Esophagus (tissue), 2 donors: Measurements from ENCODE around the gene GAPDHS. TPM values are rescaled to one million over a fixed set of nuclear protein-coding genes. Genes with fewer than 3 reads are reported as not detected.

ENCODE experiments used
- H3K27ac ChIP-seq, 2 donors: one replicate each; pipeline ENCODE4 v1.5.1; 2013; ENCODE audit warnings: low read depth in 2 of 2, mild to moderate bottlenecking in 2 of 2, inconsistent platforms in 1 of 2, low read length in 1 of 2, moderate library complexity in 1 of 2
- H3K27me3 ChIP-seq, 2 donors: one replicate each; pipeline ENCODE4 v1.6.1; 2013; ENCODE audit warnings: low read length in 2 of 2, control low read depth in 1 of 2, mild to moderate bottlenecking in 1 of 2; ENCODE audit not compliant: insufficient read depth in 2 of 2, control insufficient read depth in 1 of 2
- H3K36me3 ChIP-seq, 2 donors: one replicate each; pipeline ENCODE4 v1.6.1; 2013; ENCODE audit warnings: low read length in 1 of 2; ENCODE audit not compliant: control insufficient read depth in 2 of 2, insufficient read depth in 2 of 2
- H3K4me1 ChIP-seq, 2 donors: one replicate each; pipeline ENCODE4 v1.6.1; 2013; ENCODE audit warnings: low read length in 1 of 2; ENCODE audit not compliant: control insufficient read depth in 2 of 2, insufficient read depth in 2 of 2
- H3K4me3 ChIP-seq, 2 donors: one replicate each; pipeline ENCODE4 v1.5.1; 2013; ENCODE audit warnings: low read length in 2 of 2, mild to moderate bottlenecking in 2 of 2, low read depth in 1 of 2, moderate library complexity in 1 of 2
- H3K9me3 ChIP-seq, 2 donors: one replicate each; pipeline ENCODE4 v1.6.1; 2013; ENCODE audit warnings: mild to moderate bottlenecking in 2 of 2, low read depth in 1 of 2, low read length in 1 of 2, moderate library complexity in 1 of 2; ENCODE audit not compliant: control insufficient read depth in 2 of 2, insufficient read depth in 1 of 2
- WGBS, 2 donors: extraction: QIAGEN DNeasy Blood & Tissue Kit; methylation state at CpG; one replicate each; pipeline ENCODE4 v1.1.7; 2013; 5-methylcytosine and 5-hydroxymethylcytosine counted together
- polyA plus RNA-seq, 2 donors: library from polyadenylated mRNA; stranded (reverse); fragments of 200-250 nt; gene quantifications; one replicate each; pipeline ENCODE4 v1.2.3, GENCODE V29; 2013
- donor health status: healthy with polysubstance abuse.
- donor health status: Bipolar disorder and iron deficiency.

Gene GAPDHS
- polyA plus RNA-seq, 2 donors, result not detected

DNA sequence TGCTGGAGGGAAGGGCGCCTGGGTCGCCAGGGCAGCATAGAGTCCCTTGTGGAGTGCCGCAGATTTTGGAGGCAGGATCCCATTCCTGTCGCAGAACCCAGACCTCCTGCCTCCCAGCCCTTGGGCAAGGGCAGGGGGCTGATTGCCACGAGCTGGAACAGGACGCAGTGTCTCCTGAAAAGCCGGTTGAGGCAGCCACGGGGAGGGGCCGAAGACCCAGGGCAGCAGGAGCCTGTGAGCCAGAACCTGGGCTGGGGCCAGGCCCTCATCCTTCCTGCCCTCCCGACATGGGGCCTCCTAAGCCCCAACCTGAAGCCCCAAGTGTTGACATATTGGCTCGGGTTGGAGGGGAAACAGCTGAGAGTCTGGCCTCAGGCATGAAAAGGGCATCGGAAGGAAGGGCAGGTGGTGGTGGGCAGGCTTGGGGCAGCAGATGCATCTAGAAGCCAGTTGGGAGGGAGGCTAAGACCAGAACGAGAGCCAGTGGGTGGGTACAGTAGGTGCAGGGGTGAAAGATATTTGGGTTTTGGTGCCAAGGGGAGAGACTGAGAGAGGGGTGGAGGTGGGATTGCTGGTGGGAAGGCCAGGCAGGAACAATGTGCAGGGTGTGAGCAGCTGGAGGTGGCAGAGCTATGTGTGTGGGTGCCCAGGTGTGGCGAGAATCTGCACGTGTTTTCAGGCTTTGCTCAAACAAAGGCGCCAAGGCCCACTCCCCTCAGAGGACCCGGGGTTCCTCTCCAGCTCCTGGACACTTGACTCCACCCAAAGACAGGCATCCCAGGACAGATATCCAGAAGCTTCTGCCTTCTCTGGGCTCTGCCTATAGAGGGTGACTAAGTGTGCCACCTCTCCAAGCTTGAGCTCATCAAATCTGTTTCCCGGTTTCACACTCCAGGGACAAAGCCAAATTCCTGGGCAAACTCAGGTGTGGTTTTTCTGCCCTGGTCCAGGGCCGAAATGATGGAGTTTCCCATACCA, 3.7 kb upstream of the GAPDHS start:
- WGBS, 2 donors, result 36 to 42% methylated on average over 19 of the region's 19 CpGs
- peaks cover 0 to 3% of the 10 kb centered on the region in 2 donors for H3K27me3 ChIP-seq
- H3K27ac ChIP-seq, result peak overlapping the region; percentile 71 to 91
- peaks cover 0 to 4% of the 10 kb centered on the region in 2 donors for H3K9me3 ChIP-seq
- H3K4me3 ChIP-seq, result no peak overlapping the region
- H3K36me3 ChIP-seq, result peaks cover 0 to 4% of the 10 kb centered on the region in 2 donors
- H3K4me1 ChIP-seq, result peaks cover 3 to 25% of the 10 kb centered on the region in 2 donors

DNA sequence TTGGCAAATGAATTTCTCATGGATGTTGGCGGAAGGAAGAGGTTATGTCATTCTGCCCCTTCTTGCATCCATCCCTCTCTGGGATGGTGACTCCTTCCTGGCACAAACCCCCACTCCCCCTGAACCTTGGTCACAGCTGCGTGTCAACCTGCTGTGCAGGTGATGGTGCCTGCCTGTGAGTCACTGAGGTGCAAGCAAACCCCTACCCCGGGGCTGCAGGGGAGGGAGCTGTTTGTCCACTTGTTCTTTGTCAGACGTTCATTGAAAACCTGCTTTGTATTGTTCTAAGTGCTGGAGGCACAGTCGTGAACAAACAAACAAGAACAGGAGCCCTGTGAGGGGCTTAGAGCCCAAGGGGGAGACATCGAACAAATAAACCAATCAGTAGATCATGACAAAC, 2.0 kb upstream of the GAPDHS start:
- Histone ChIP-seq H3K27me3 (peaks cover 0 to 3% of the 10 kb centered on the region in 2 donors), H3K4me1 (peaks cover 3 to 25% of the 10 kb centered on the region in 2 donors), H3K36me3 (no peaks in the 10 kb centered on the region), H3K27ac (peak overlapping the region in 1 of 2 donors; percentile 63), H3K4me3 (no peak overlapping the region), H3K9me3 (peaks cover 0 to 4% of the 10 kb centered on the region in 2 donors)
- WGBS, 2 donors, result 36 to 47% methylated on average over 6 of the region's 6 CpGs

DNA sequence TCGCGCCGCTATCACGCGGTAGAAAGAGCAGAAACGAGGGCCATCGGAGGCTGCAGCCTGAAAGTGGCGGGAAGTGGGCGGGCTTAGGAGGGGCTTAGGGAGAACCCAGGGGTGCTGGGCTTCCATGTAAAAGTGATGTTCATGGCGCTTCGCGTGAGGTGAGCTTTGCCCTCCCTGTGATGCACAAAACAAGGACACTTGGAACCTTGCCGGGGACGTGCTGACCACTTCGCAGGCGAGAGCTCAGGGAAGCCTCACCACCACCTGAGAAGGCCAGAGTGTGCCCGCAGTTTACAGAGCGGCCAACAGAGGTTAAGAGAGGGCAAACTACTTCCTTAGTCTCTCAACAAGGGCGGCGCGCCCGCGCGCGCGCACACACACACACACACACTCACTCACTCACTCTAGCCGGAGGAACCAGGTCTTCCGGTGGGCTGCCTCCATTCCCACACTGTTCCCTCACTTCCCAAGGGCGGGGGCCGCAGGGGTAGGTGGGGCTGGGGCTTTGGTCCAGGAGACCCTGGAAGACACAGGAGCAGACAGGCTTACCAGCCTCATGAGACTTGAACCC, 651 bp downstream of the GAPDHS start:
- no peak overlapping the region for H3K27ac ChIP-seq
- peaks cover 3 to 16% of the 10 kb centered on the region in 2 donors for H3K4me1 ChIP-seq
- 3 to 4% methylated on average over 30 of the region's 30 CpGs for WGBS, 2 donors
- no peaks in the 10 kb centered on the region for H3K36me3 ChIP-seq
- H3K9me3 ChIP-seq, result peaks cover 0 to 4% of the 10 kb centered on the region in 2 donors
- peaks cover 0 to 3% of the 10 kb centered on the region in 2 donors for H3K27me3 ChIP-seq
- no peak overlapping the region for H3K4me3 ChIP-seq

DNA sequence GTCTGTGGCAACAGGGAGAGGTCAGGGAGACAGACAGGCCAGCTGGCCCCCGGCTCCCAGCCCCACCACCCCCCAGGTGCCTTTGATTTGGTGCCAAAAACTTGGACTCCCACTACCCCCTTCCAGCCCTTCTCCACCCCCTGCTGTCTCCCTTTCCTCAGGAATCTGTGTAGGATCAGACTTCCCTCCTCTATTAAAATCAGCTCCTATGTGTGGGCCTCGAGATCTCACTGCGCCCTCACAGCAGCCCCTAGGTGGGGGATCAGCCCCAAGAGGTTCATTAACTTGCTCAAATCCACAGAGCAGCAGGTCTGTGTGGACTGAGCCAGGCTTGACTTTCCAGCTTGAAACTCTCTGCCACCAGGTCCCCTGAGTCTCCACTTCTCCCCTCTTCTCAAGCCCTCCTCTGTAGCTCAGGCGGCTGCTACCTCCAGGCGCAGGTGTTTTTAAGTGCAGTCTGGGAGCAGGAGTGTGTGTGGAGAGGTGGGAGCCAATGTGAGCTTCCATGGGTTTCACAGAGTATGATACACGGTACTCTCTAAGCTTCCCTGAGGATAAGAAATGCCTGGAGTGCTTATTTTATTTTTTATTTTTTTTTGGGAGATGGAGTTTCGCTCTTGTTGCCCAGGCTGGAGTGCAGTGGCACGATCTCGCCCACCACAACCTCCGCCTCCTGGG, 1.7 kb downstream of the GAPDHS start:
- peaks cover 3 to 8% of the 10 kb centered on the region in 2 donors for H3K4me1 ChIP-seq
- no peak overlapping the region for H3K27ac ChIP-seq
- no peak overlapping the region for H3K4me3 ChIP-seq
- H3K27me3 ChIP-seq, result peaks cover 0 to 3% of the 10 kb centered on the region in 2 donors
- peaks cover 0 to 4% of the 10 kb centered on the region in 2 donors for H3K9me3 ChIP-seq
- no peaks in the 10 kb centered on the region for H3K36me3 ChIP-seq
- WGBS, 2 donors, result 66 to 74% methylated on average over 10 of the region's 10 CpGs

DNA sequence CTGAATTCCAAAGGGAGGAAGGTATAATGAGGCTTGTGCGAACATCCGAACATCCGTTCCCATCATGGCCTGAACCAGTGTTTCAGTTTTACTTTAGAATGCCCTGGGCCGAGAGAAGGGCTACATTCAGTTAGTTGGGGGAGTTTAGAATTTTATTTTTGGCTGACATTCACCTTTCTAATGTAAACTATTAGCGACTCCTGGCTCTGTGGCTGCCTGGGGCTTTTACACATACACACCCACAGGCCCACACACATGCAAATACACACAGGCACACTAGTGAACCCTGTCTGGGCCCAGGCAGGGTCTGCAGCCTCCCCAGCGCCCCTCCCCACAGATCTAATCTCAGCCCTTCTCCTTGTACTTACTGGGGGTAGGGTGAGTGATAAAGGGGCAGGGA, 6.1 kb downstream of the GAPDHS start:
- H3K27me3 ChIP-seq, result no peaks in the 10 kb centered on the region
- peaks cover 0 to under 1% of the 10 kb centered on the region in 2 donors for H3K4me1 ChIP-seq
- H3K27ac ChIP-seq, result no peak overlapping the region
- no peak overlapping the region for H3K4me3 ChIP-seq
- 68 to 69% methylated on average over 6 of the region's 6 CpGs for WGBS, 2 donors
- no peaks in the 10 kb centered on the region for H3K9me3 ChIP-seq
- H3K36me3 ChIP-seq, result peaks cover 0 to 7% of the 10 kb centered on the region in 2 donors

DNA sequence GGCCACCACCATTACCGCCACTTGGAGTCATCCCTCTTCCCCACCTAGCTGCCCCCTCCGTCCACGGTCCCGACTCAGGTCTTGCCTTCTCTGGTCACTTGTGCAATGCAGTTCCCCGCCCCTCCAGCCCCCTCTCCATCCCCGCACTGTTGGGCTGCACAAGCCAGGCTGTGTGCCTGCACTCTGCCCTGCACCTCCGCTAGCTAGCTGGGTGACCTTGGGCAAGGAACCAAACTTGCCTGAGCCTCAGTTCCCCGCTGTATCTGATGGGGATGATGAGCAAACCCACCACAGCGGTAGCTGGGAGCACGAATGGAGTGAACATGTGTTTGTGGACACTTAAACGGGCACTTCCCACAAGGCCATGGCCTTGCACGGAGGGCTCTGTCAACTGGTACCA, 6.6 kb downstream of the GAPDHS start:
- H3K27ac ChIP-seq, result no peak overlapping the region
- H3K4me3 ChIP-seq, result no peak overlapping the region
- WGBS, 2 donors, result 88 to 93% methylated on average over 12 of the region's 12 CpGs
- H3K27me3 ChIP-seq, result no peaks in the 10 kb centered on the region
- H3K9me3 ChIP-seq, result no peaks in the 10 kb centered on the region
- peaks cover 0 to 7% of the 10 kb centered on the region in 2 donors for H3K36me3 ChIP-seq
- H3K4me1 ChIP-seq, result peaks cover 0 to 5% of the 10 kb centered on the region in 2 donors

DNA sequence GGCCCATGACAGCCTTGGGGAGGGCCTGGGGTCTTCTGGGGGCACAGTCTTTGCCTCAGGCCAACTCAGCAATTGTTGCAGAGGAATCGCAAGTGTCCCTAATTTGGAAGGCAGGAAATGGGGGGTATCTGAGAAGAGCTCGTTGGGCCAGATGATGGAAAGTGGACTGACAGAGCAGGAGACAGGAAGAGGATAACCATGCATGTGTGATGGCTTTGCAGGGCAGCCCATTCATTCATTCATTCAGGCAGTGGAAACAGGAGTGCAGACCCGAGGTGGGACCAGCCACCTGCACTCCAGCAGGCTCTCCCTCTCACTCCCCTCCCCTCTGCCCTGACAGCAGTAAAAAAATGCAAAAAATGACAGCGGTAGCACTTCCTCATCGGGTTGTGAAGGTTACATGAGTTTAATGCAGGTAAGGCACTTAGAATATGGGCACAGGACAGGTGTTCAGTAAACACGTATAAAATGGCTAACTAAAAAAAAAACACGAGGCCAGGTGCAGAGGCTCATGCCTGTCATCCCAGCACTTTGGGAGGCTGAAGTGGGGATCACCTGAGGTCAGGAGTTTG, 7.2 kb downstream of the GAPDHS start:
- no peak overlapping the region for H3K27ac ChIP-seq
- peaks cover 0 to 7% of the 10 kb centered on the region in 2 donors for H3K36me3 ChIP-seq
- H3K4me3 ChIP-seq, result no peak overlapping the region
- peaks cover 0 to 5% of the 10 kb centered on the region in 2 donors for H3K4me1 ChIP-seq
- H3K27me3 ChIP-seq, result no peaks in the 10 kb centered on the region
- H3K9me3 ChIP-seq, result no peaks in the 10 kb centered on the region
- WGBS, 2 donors, result 78 to 80% methylated on average over 7 of the region's 7 CpGs

DNA sequence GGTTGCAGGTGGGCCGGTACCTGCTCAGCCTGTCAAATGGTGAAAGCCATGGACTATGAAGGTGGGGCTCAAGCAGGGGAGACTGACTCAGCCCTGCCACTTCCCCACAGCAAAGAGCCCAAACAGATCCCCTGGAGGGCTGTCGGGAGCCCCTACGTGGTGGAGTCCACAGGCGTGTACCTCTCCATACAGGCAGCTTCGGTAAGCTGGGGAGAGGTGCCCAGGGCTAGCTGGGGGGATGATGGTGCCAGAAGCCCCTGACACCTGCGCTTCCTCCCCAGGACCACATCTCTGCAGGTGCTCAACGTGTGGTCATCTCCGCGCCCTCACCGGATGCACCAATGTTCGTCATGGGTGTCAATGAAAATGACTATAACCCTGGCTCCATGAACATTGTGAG, 9.0 kb downstream of the GAPDHS start:
- Histone ChIP-seq H3K36me3 (peaks cover 0 to 11% of the 10 kb centered on the region in 2 donors), H3K27me3 (no peaks in the 10 kb centered on the region), H3K27ac (no peak overlapping the region), H3K4me3 (no peak overlapping the region), H3K4me1 (peaks cover 6 to 13% of the 10 kb centered on the region in 2 donors), H3K9me3 (no peaks in the 10 kb centered on the region)
- 93 to 94% methylated on average over 11 of the region's 11 CpGs for WGBS, 2 donors
